ENCODE results near the gene NOX5. TPM values are rescaled to one million over a fixed set of nuclear protein-coding genes. Genes with fewer than 3 reads are reported as not detected.
A peak's percentile ranks its signal among the peaks of the same experiment; 100 is the strongest.

The NOX5 gene
- total RNA-seq, 1 donor from 2014 or later: not detected

GRCh38 chr15:69086427-69087204, 72.1 kb downstream of the NOX5 start:
- H3K36me3 Mint-ChIP-seq (ENCODE audit: unreplicated experiment): no peaks in the 10 kb centered on the region
- H3K27me3 Mint-ChIP-seq (ENCODE audit: unreplicated experiment): no peaks in the 10 kb centered on the region

GRCh38 chr15:69087366-69087976, 73.0 kb downstream of the NOX5 start:
- no peaks in the 10 kb centered on the region for H3K27me3 Mint-ChIP-seq (ENCODE audit: unreplicated experiment)
- H3K4me3 Mint-ChIP-seq (ENCODE audit: unreplicated experiment): no peak overlapping the region
- H3K9me3 Mint-ChIP-seq (ENCODE audit: unreplicated experiment): no peaks in the 10 kb centered on the region
- DNase-seq (ENCODE audit: extremely low spot score, unreplicated experiment): no peak
- H3K4me1 Mint-ChIP-seq (ENCODE audit: unreplicated experiment): peaks cover 71% of the 10 kb centered on the region
- no peaks in the 10 kb centered on the region for H3K36me3 Mint-ChIP-seq (ENCODE audit: unreplicated experiment)
- TF ChIP-seq CTCF (IDR thresholded peaks at IDR 0.05): no peak
- H3K27ac Mint-ChIP-seq (ENCODE audit: unreplicated experiment): peak overlapping the region; percentile 14

More at GRCh38 chr15:69086427-69087204, 72.1 kb downstream of the NOX5 start:
- no peak overlapping the region for H3K27ac Mint-ChIP-seq (ENCODE audit: unreplicated experiment)
- H3K9me3 Mint-ChIP-seq (ENCODE audit: unreplicated experiment): no peaks in the 10 kb centered on the region
- no peak for TF ChIP-seq CTCF (IDR thresholded peaks at IDR 0.05)
- DNase-seq (ENCODE audit: extremely low spot score, unreplicated experiment): no peak
- no peak overlapping the region for H3K4me3 Mint-ChIP-seq (ENCODE audit: unreplicated experiment)
- peaks cover 71% of the 10 kb centered on the region for H3K4me1 Mint-ChIP-seq (ENCODE audit: unreplicated experiment)

- Mint-ChIP-seq H3K4me3 (ENCODE audit: unreplicated experiment) (no peak overlapping the region), H3K27ac (ENCODE audit: unreplicated experiment) (peak overlapping the region; percentile 4), H3K4me1 (ENCODE audit: unreplicated experiment) (peaks cover 65% of the 10 kb centered on the region), H3K36me3 (ENCODE audit: unreplicated experiment) (no peaks in the 10 kb centered on the region), H3K9me3 (ENCODE audit: unreplicated experiment) (no peaks in the 10 kb centered on the region), H3K27me3 (ENCODE audit: unreplicated experiment) (no peaks in the 10 kb centered on the region)
- TF ChIP-seq CTCF (IDR thresholded peaks at IDR 0.05): no peak
- no peak for DNase-seq (ENCODE audit: extremely low spot score, unreplicated experiment)
Observed at GRCh38 chr15:69088300-69088965, 73.9 kb downstream of the NOX5 start.

- TF ChIP-seq CTCF (IDR thresholded peaks at IDR 0.05): no peak
- Mint-ChIP-seq H3K27ac (ENCODE audit: unreplicated experiment) (no peak overlapping the region), H3K27me3 (ENCODE audit: unreplicated experiment) (no peaks in the 10 kb centered on the region), H3K36me3 (ENCODE audit: unreplicated experiment) (no peaks in the 10 kb centered on the region), H3K4me1 (ENCODE audit: unreplicated experiment) (peaks cover 65% of the 10 kb centered on the region), H3K9me3 (ENCODE audit: unreplicated experiment) (no peaks in the 10 kb centered on the region), H3K4me3 (ENCODE audit: unreplicated experiment) (no peak overlapping the region)
- no peak for DNase-seq (ENCODE audit: extremely low spot score, unreplicated experiment)
Observed at GRCh38 chr15:69089258-69089657, 74.8 kb downstream of the NOX5 start.

Measured in osteocyte (in vitro differentiated cells).